HuH-7 (cell line): ENCODE results near the gene TRIM33.
A peak's percentile ranks its signal among the peaks of the same experiment; 100 is the strongest.
"Not testable (repeated sequence)": the region's sequence is repeated elsewhere in the genome, so short reads cannot be mapped to it uniquely, and the experiment has no call there.

Experiments used
- DNase-seq: peaks from one replicate; pipeline ENCODE4 v3.0.0; 2011; ENCODE audit warnings: low spot score

Gene TRIM33

DNA sequence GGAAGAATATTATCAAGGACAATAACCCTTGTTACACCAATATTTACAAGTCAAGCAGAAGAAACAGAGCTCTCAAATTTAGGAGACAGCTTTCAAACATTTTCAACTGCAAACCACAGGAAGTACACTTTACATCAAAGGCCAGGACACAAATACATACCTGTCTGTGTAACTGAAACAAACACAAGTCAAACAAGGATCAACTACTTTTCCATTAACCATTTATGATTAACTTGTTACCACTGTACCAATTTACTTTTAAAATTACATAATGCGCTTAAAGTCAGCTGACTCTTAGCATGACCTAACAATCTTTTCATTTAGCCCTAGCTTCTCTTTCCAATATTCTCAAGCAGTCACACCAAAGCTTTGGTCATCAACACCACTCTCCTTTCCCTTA lies 43.5 kb downstream of the TRIM33 start:
- no peak for DNase-seq

- DNase-seq, result peak; percentile 16
Observed at GRCh38 chr1:114466334-114467014, 44.5 kb downstream of the TRIM33 start.

DNA sequence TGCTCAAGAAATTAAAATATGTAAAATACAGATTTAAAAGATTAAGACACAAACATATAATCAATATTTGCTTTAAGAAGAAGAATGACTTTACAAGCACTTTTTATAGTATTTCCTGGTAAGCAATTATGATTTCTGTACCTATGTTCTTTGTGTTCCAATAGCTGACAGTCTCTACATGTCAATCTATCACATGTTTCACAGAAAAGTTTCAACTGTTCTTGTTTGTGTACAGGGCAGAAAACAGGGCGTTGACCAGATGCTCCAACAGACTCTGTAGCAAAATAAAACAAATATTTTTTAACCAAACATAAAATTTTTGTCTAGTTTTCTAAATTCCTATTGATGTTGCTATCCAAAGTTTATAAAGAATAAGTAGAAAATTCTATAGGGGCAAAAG lies 48.0 kb downstream of the TRIM33 start:
- DNase-seq, result no peak

DNA sequence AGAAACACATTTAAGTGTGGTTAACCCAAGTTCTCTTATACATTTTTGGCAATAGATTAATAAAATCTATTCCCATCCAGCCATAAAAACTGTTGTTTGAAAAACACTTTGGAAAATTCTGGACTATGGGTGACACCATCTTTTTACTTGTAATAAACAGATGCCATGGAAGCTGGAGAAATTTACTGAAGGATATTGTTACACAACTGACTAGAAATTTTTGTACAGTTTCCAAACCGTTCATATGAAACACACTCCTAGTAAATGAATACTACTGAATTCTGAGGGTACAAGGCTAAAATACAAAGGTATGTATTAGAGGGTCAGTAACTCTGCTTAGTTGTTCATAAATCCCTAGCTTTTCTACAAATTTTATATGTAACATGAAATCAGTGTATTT lies 48.7 kb downstream of the TRIM33 start:
- no peak for DNase-seq

DNA sequence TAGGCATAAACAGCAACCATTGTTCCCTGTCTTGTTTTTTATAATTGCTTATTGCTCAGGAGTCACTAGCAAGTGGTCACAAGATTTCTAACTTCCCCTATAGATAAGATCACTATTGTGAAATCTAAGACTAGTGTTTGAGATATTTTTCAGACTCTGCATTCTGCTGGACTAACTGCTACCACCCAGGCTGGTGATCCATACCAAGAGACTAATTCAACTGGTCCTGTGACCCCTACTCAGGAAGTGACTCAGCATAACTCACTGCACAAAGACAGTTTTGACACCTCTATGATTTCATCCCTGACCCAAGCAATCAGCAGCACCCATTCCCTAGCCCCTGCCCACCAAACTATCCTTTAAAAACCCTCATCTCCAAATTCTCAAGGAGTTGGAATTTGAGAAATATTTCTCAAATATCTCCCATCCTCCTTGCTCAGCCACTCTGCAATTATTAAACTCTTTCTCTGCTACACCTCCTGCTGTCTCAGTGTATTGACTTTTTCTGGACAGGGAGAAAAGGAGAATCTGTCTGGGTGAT lies 52.7 kb downstream of the TRIM33 start:
- DNase-seq, result no peak

DNA sequence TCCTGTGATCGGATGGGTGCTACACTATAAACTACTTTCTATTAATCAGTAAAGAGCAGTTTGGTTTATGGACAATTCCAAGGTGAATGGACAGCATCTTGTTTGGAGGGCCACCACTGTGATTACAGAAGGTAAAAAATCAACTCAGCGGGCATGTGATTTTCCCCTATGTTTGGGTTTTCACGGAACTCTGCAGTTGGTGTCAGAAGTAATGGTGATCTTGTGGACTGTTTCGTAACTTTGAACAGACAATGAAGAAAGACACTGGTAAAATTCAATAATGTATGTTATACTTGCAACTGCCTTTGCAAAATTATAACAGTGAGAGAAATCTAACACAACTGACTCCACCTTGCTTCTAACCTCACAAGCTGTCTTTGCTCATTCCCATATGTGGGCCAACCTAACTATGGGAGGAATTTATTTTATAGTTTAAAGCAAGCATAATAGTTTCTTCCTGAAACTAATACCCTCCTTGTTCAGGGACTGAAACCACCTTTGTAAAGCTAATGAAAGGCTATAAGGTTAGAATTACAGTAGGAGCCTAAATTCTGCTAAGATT lies 53.2 kb downstream of the TRIM33 start:
- no peak for DNase-seq

- no peak for DNase-seq
Observed at GRCh38 chr1:114456586-114456985, 54.4 kb downstream of the TRIM33 start.

DNA sequence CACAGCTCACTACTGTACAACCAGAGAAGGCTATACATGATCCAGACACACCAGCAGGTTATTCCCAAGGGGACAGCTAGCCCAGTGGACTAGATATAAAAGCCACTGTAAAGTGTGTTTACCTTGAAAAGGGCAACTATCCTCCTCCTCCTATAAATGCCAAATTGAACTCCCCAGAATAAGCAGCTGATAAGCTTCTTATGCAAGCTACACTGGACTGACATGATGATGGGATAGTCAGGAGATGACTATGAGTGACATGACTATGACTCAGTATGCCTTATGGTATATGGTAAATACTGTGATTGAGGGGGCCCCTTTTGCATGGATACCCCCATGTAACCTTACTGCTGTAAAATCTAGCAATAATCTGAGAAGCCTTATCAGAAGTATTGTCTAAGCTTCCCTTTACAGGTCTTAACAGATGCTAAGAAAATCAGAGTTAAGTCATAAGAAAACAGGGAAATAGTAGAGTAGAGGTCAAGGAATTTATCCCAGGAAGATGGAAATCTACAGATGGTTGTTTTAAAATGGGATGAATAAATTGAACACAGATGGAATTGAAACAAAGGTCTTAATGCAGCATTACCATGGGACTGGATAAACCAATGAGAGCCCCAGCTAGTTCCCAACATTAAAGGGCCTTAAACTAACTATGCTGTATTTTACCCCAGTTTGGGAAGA lies 55.8 kb downstream of the TRIM33 start:
- DNase-seq, result no peak

GRCh38 chr1:114454539-114454938 lies 56.5 kb downstream of the TRIM33 start:
- DNase-seq, result no peak

GRCh38 chr1:114453361-114453784 lies 57.6 kb downstream of the TRIM33 start:
- DNase-seq, result peak; percentile 35

DNA sequence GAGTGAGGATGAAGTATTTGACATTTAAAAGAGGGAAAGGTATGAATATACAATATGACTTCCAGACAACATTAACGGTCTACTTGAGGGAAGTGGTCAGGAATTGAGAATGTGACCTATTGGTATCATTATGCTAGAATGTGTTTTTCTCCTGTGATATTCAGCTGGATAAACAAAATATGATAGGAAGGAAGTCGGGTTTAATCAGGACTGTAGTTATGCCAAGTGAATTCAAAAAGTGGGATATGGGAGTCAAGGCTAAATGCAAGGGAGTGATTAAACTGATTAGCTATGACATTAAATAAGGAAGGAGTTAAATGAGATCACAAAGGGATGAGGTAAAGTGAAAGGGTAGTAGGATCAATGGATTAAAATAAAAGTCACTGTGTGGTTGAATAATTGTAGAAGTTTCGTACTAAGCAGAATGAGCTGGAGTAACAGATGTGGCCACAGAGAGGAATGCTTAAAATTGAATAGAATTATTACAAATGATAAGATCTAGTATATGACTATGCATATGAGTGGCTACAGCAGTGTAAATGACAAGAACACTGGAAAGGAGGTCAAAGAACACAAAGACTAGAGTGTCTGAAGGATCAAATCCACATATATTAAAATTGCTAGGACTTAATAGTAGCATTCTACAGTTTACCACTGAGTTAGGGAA lies 62.5 kb downstream of the TRIM33 start:
- DNase-seq, result no peak

GRCh38 chr1:114446198-114446597 lies 64.8 kb downstream of the TRIM33 start:
- no peak for DNase-seq

- DNase-seq, result not testable (repeated sequence)
Observed at GRCh38 chr1:114443226-114443625, 67.8 kb downstream of the TRIM33 start.

- DNase-seq, result no peak
Observed at GRCh38 chr1:114441332-114441731, 69.7 kb downstream of the TRIM33 start.

GRCh38 chr1:114439369-114439768 lies 71.6 kb downstream of the TRIM33 start:
- no peak for DNase-seq

DNA sequence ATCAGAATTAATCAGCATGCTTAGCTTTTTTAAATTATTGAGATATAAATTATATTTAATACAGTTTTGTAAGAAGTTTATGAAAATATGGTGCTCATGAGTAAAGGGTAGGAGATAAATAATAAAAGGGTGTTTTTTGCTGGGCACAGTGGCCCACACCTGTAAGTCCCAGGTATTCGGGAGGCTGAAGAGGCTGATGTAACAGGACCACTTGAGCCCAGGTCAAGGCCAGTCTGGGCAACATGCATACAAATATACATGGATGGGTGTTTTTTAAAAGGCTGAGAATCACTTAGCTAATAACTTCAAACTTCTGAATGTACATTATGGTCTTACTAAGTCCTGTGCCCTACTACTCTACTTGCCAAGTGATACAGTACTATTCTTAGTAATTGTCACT lies 73.2 kb downstream of the TRIM33 start:
- no peak for DNase-seq

- DNase-seq, result no peak
Observed at GRCh38 chr1:114436799-114437198, 74.2 kb downstream of the TRIM33 start.

DNA sequence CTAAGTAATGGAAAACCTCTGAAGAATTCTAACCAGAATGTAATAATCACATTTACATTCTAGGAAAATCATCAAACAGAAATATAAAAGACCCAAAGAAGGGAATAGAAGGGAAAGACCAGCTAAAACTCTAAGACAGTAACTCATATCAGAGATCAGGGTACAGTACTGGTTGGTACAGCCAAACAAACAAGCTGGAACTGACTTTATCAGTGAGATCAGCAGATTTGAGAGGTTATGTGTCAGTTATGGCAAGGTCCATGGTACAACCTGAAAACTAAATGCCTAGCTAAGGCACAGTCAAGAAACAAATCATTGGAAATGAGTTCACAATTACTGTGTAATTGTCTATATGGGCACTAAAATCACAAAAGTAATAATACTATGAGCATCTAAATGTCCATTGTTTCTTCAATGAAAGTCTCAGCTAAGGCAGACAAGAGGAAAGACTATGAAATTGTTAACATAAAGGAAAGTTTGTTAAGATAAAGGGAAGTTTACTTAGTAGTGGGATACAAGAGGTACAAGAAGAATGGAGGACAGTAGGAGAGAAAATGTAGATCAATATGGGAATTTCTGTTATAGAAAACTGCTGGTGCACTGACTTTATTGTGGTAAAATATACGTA lies 75.8 kb downstream of the TRIM33 start:
- no peak for DNase-seq

DNA sequence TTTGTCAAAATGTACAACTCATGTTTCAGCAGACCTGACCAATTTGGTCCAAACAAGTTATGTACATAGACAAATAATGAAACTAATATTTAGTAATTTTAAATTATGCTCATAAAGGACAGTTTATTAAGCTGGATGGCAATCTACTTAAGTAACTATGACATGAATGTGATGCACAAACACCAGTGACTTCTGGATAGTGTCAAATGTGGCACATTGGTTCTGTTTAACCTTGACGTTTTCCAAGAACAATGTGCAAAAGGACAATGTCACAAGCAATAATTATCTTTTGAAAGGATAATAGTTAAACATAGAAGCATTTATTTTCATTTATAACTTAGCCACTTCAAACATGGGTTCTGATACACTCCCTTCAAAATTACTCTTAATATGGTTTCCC lies 80.0 kb downstream of the TRIM33 start:
- DNase-seq, result no peak

DNA sequence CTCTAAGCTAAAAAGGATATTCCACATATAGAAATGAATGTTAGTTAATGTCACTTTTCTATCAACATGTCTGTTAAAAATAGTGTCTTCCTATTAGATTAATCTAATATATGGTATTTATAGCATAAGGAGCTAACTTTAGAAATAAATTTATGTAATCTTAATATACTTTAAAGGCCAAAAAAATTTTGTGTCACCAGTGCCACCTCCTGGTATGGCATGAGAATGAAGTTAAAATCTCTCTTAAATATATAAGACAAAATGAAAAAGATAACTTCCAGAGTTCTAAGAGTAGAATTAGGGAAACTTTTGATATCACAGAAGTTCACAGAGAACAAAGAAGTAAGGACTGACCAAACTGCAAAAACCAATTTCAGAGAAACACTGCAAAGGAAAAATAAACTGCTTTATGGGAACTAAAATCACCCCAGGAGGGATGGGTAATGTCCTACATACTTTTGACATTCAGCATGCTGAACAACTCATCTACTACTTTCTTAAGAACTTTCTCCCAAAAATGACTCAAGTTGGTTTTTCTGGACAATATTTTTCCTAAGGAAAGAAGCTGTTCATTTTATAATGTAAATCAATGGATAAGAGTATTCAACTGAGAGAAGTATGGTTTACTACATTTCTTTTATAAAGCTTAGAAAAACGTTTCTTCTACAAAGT lies 82.8 kb downstream of the TRIM33 start:
- no peak for DNase-seq

DNA sequence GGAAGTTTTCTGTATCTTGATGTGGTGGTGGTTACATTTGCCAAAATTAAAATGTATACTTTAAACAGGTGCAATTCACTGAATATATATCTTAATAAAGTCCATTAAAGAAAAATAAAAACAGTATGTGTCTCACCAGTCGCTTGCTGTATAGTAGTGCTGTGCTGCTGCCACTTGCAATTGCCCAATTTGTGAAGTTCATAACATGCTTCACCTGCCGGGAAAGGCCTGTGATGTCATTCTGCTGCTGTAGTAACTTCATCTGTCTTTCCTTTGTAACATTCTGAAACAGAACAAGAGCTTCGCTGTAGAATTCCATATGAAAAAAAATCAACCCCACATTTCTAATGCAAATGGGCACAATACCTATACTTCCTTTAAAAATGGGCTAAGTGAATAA lies 83.4 kb downstream of the TRIM33 start:
- no peak for DNase-seq

- DNase-seq, result no peak
Observed at GRCh38 chr1:114423455-114423854, 87.5 kb downstream of the TRIM33 start.
